HepG2 (cell line): ENCODE results near the gene PPM1M. TPM values are rescaled to one million over a fixed set of nuclear protein-coding genes. Genes with fewer than 3 reads are reported as not detected.
A peak's percentile ranks its signal among the peaks of the same experiment; 100 is the strongest.

Experiments
- ATAC-seq: fragments of 200-7000 bp; cut with Tn5 transposase; 3 replicates; pipeline ENCODE4 v1.9.1; 2020; ENCODE audit warnings: mild to moderate bottlenecking, moderate library complexity
- BruUV-seq: library from RNA; stranded (reverse); fragments of 400-500 nt; replicated peaks from 2 replicates; lab custom pipeline; 2021; lab: Mats Ljungman, UMichigan
- CTCF ChIA-PET: fragments of 300-600 bp; formaldehyde crosslinking; extraction: SDS; loops from one replicate; lab custom pipeline; 2021; ENCODE audit warnings: low total read pairs, inconsistent platforms, low intra/inter-chr PET ratio; lab: Yijun Ruan, JAX
- POLR2A ChIA-PET: fragments of 350-600 bp; sonication (Branson Sonifier 250); formaldehyde crosslinking; loops from one replicate; lab custom pipeline; 2020; ENCODE audit warnings: antibody characterized with exemption, inconsistent platforms; lab: Yijun Ruan, JAX
- DNase-seq: peaks from one replicate; pipeline ENCODE4 v3.0.0-alpha.2; 2015; ENCODE audit warnings: low spot score
- FAIRE-seq: peaks from 3 replicates; lab custom pipeline; 2011; peaks lifted over from hg19 to GRCh38; lab: Jason Lieb, UNC
- H2AFZ ChIP-seq: one replicate; pipeline ENCODE4 v1.6.1; 2011; ENCODE audit warnings: low read length, inconsistent platforms
- H3K27ac ChIP-seq: fragments of 300-600 bp; 3 replicates; pipeline ENCODE4 v1.8.0; 2011; ENCODE audit warnings: mixed run types, mild to moderate bottlenecking, mixed read lengths, low read length, inconsistent platforms; ENCODE audit not compliant: insufficient read depth; ENCODE audit errors: extremely low read length
- H3K27me3 ChIP-seq, 2 experiments: fragments of 200-600 bp in 1 of 2; 2 replicates in 1 of 2; 3 replicates in 1 of 2; pipeline versions ENCODE4 v1.6.0 to v1.8.0; 2011; ENCODE audit warnings: low read length in 2 of 2, mild to moderate bottlenecking in 2 of 2, moderate library complexity in 2 of 2, inconsistent platforms in 1 of 2; ENCODE audit not compliant: insufficient read depth in 2 of 2, control insufficient read depth in 1 of 2
- H3K36me3 ChIP-seq, 2 experiments: fragments of 200-600 bp in 1 of 2; replicated peaks in 1 of 2; 2 replicates in 1 of 2; 3 replicates in 1 of 2; pipeline versions ENCODE4 v1.5.1 to v1.8.0; 2011; ENCODE audit warnings: low read length in 2 of 2, inconsistent platforms in 1 of 2; ENCODE audit not compliant: insufficient read depth in 2 of 2, control insufficient read depth in 1 of 2
- H3K4me1 ChIP-seq: 2 replicates; pipeline ENCODE4 v1.5.1; 2012; ENCODE audit warnings: low read length, inconsistent platforms; ENCODE audit not compliant: insufficient read depth
- H3K4me2 ChIP-seq: 2 replicates; pipeline ENCODE4 v1.6.0; 2011; ENCODE audit warnings: low read depth, low read length, inconsistent platforms
- H3K4me3 ChIP-seq, 3 experiments: fragments of 200-600 bp in 1 of 3; sonication (generic), shearing (Covaris generic) in 1 of 3; replicated peaks in 1 of 3; 2 replicates each; pipeline ENCODE4 v1.5.1; 2011 to 2016; ENCODE audit warnings: low read length in 3 of 3, inconsistent platforms in 2 of 3, low read depth in 2 of 3, mild to moderate bottlenecking in 2 of 3, control low read depth in 1 of 3, mixed read lengths in 1 of 3; ENCODE audit not compliant: insufficient read depth in 1 of 3
- H3K79me2 ChIP-seq: one replicate; pipeline ENCODE4 v1.6.1; 2011; ENCODE audit warnings: low read length, inconsistent platforms; ENCODE audit not compliant: insufficient read depth
- H3K9ac ChIP-seq: 2 replicates; pipeline ENCODE4 v1.6.0; 2011; ENCODE audit warnings: mild to moderate bottlenecking, low read depth, low read length, inconsistent platforms; ENCODE audit not compliant: insufficient read depth
- H3K9me3 ChIP-seq: 2 replicates; pipeline ENCODE4 v1.5.1; 2012; ENCODE audit warnings: mild to moderate bottlenecking, low read length
- H4K20me1 ChIP-seq: 2 replicates; pipeline ENCODE4 v1.6.0; 2011; ENCODE audit warnings: inconsistent platforms, mild to moderate bottlenecking, low read length, moderate library complexity; ENCODE audit not compliant: insufficient read depth
- NFKBIZ ChIP-seq: IDR thresholded peaks from 2 replicates; pipeline ENCODE4 v1.6.1; 2018; ENCODE audit warnings: missing genetic modification reagents, missing compliant biosample characterization
- RAD51 ChIP-seq: fragments of 450-650 bp; IDR thresholded peaks from 2 replicates; pipeline ENCODE4 v1.6.1; 2016; ENCODE audit warnings: borderline replicate concordance
- ZNF44 ChIP-seq: sonication (generic); formaldehyde crosslinking; IDR thresholded peaks from 2 replicates; pipeline ENCODE4 v1.5.1; 2020; ENCODE audit warnings: mild to moderate bottlenecking, missing genetic modification reagents
- WGBS: methylation state at CpG from one replicate; pipeline ENCODE4 v1.1.6; 2017; ENCODE audit warnings: low lambda C conversion rate; 5-methylcytosine and 5-hydroxymethylcytosine counted together
- in situ Hi-C: cut with HindIII; loops from 2 replicates; pipeline ENCODE4 v1.10.0; 2017; ENCODE audit warnings: low pct_unique_long_range_greater_than_20kb; ENCODE audit not compliant: extremely low pct_ligation_motif_present
- intact Hi-C: fragments of 100-400 bp; cut with micrococcal nuclease; formaldehyde crosslinking; loops from one replicate; pipeline ENCODE4 v1.10.0; 2022; ENCODE audit not compliant: unreplicated experiment
- polyA plus RNA-seq, 8 experiments: library from polyadenylated mRNA; depleted of rRNA in 3 of 8; stranded (reverse) in 7 of 8; unstranded in 1 of 8; fragments of >200 nt; fragmentation: Illumina TruSeq in 4 of 8; extraction: Trizol in 4 of 8; gene quantifications; 2 replicates each; pipeline versions ENCODE4 v1.2.1 to v1.2.3, GENCODE V29; 2011 to 2016; ENCODE audit warnings: low read depth in 4 of 8, missing spikeins in 1 of 8, mixed read lengths in 1 of 8; ENCODE audit not compliant: insufficient read depth in 1 of 8
- total RNA-seq, 5 experiments: library from RNA; depleted of rRNA; stranded (reverse); fragments of >200 nt; fragmentation: Illumina TruSeq; extraction: Trizol; gene quantifications; 2 replicates each; pipeline ENCODE4 v1.2.3, GENCODE V29; 2016; ENCODE audit warnings: low read depth in 1 of 5
- TF ChIP-seq, protein P1 (sequence below): sonication (generic); formaldehyde crosslinking; IDR thresholded peaks from 2 replicates; pipeline ENCODE4 v1.8.0; 2022; ENCODE audit warnings: low read depth, missing genetic modification reagents
- TF ChIP-seq, protein P2 (sequence below): sonication (generic); formaldehyde crosslinking; IDR thresholded peaks from 2 replicates; pipeline ENCODE4; 2020; ENCODE audit warnings: missing genetic modification reagents, mild to moderate bottlenecking, borderline replicate concordance

PPM1M gene
- total and polyA plus RNA-seq, 2 of the 13 experiments (the other 11 are each of a cell fraction or from before 2014, with no cell fraction given): 2.5 to 5.9 TPM

- WGBS: 77% methylated on average over 4 of the region's 8 CpGs
- H4K20me1 ChIP-seq: no peaks in the 10 kb centered on the region
- intact Hi-C loops: no loop called here
- H3K27ac ChIP-seq: no peak overlapping the region
- no peaks in the 10 kb centered on the region for H3K27me3 ChIP-seq
- H3K4me3 ChIP-seq: peak overlapping the region; percentile 44 to 62 (median 49); a peak in 4 of 6 replicates
- no peaks in the 10 kb centered on the region for H3K9me3 ChIP-seq
- H3K4me1 ChIP-seq: peaks cover 38% of the 10 kb centered on the region
- FAIRE-seq (no peak), DNase-seq (no peak), ATAC-seq (peak; percentile 16)
- TF ChIP-seq, protein P1, sequence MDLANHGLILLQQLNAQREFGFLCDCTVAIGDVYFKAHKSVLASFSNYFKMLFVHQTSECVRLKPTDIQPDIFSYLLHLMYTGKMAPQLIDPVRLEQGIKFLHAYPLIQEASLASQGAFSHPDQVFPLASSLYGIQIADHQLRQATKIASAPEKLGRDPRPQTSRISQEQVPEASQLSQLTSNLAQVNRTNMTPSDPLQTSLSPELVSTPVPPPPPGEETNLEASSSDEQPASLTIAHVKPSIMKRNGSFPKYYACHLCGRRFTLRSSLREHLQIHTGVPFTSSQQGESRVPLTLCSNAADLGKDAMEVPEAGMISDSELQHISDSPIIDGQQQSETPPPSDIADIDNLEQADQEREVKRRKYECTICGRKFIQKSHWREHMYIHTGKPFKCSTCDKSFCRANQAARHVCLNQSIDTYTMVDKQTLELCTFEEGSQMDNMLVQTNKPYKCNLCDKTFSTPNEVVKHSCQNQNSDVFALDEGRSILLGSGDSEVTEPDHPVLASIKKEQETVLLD (CRISPR knock-in tag): peak; percentile 7; the same call in 1 of the 2 replicates
- TF ChIP-seq RAD51 (no peak), NFKBIZ (0 out of 2 replicates have a peak, but pooled peaks have one; percentile 5), ZNF44 (CRISPR knock-in tag) (0 out of 2 replicates have a peak, but pooled peaks have one; percentile 61)
- TF ChIP-seq, protein P2, sequence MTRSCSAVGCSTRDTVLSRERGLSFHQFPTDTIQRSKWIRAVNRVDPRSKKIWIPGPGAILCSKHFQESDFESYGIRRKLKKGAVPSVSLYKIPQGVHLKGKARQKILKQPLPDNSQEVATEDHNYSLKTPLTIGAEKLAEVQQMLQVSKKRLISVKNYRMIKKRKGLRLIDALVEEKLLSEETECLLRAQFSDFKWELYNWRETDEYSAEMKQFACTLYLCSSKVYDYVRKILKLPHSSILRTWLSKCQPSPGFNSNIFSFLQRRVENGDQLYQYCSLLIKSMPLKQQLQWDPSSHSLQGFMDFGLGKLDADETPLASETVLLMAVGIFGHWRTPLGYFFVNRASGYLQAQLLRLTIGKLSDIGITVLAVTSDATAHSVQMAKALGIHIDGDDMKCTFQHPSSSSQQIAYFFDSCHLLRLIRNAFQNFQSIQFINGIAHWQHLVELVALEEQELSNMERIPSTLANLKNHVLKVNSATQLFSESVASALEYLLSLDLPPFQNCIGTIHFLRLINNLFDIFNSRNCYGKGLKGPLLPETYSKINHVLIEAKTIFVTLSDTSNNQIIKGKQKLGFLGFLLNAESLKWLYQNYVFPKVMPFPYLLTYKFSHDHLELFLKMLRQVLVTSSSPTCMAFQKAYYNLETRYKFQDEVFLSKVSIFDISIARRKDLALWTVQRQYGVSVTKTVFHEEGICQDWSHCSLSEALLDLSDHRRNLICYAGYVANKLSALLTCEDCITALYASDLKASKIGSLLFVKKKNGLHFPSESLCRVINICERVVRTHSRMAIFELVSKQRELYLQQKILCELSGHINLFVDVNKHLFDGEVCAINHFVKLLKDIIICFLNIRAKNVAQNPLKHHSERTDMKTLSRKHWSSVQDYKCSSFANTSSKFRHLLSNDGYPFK (CRISPR knock-in tag): peak; percentile 25; the same call in 1 of the 2 replicates
- peak overlapping the region; percentile 76 for H3K4me2 ChIP-seq
- no peaks in the 10 kb centered on the region; a peak in 1 of 5 replicates for H3K36me3 ChIP-seq
- BruUV-seq: no TSS peak
- no peaks in the 10 kb centered on the region for H3K79me2 ChIP-seq
- in situ Hi-C loops: no loop called here
- H3K9ac ChIP-seq: peak overlapping the region; percentile 53; the same call in 1 of the 2 replicates
- no peak overlapping the region for H2AFZ ChIP-seq
- CTCF ChIA-PET: no interaction called here
- POLR2A ChIA-PET: interaction anchor here (1.2 to 1.8 kb wide), 6 partner anchors 9 to 43 kb away, joined by 3 to 18 read pairs (median 6); partner anchors contain the start of genes GLYCTK and WDR82
Measured at GRCh38 chr3:52246264-52246620, 683 bp downstream of the PPM1M start.
